ENCODE measurements around the gene TGFBR3.

Gene TGFBR3

GRCh38 chr1:91819038-91819788 lies 66.7 kb downstream of the TGFBR3 start:
- H3K4me3 ChIP-seq (ENCODE audit: low read length), result no peak overlapping the region

DNA sequence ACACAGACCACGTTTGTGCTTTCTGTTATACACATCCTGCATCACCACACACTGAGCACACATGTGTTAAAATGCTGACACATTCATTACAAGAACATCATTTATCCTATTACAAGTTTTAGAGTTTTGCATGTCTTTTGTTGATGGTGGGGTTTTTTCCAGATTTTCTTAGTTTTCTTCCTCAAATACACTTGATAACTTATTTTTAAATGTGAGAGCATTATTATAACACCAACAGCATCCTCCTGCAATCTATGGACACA lies 67.3 kb downstream of the TGFBR3 start:
- peaks cover 16% of the 10 kb centered on the region for H3K4me1 ChIP-seq (ENCODE audit: insufficient read depth, low read length)
- H3K9me3 ChIP-seq (ENCODE audit: low read length), result no peaks in the 10 kb centered on the region
- H3K36me3 ChIP-seq (ENCODE audit: insufficient read depth, low read length), result no peaks in the 10 kb centered on the region
- H3K27me3 ChIP-seq (ENCODE audit: insufficient read depth, low read length), result no peaks in the 10 kb centered on the region
- H3K4me3 ChIP-seq (ENCODE audit: low read length), result no peak overlapping the region
- H2AFZ ChIP-seq (ENCODE audit: low read depth, low read length), result no peak overlapping the region

More at GRCh38 chr1:91819038-91819788, 66.7 kb downstream of the TGFBR3 start:
- Histone ChIP-seq H3K36me3 (ENCODE audit: insufficient read depth, low read length) (no peaks in the 10 kb centered on the region), H3K9me3 (ENCODE audit: low read length) (no peaks in the 10 kb centered on the region), H2AFZ (ENCODE audit: low read depth, low read length) (no peak overlapping the region), H3K27me3 (ENCODE audit: insufficient read depth, low read length) (no peaks in the 10 kb centered on the region), H3K4me1 (ENCODE audit: insufficient read depth, low read length) (peaks cover 16% of the 10 kb centered on the region)

DNA sequence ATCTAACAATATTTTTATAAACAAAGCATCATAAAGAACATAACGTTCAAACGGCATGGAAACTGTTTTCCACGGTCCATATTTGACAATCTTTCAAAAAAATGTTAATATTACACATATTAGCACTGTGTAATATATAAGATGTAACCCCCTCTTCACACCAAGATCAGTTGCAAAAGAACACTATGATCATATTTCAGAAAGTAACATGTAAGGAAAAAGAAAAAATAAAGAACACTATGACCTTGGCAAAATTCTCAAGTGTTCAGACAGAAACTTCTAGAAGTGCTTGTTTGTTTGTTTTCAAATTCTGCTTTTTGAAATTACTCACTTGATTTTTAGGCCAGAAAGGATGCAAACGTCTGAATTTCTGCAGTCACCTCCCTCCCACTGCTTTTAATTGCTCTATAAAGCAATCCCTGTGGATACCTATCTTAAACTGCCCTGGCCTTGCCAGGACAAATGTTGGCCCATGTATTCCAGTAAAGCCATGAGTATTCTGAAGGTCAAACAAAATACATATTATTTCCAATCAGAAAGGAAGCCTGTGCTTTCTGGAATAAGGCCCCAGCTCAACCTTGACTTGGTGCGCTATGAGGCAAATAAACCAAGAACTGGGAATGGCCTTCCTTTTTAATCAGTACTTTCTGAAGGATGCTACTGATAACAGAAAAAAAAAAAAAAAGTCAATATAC lies 68.6 kb downstream of the TGFBR3 start:
- no peaks in the 10 kb centered on the region for H3K27me3 ChIP-seq (ENCODE audit: insufficient read depth, low read length)
- H3K4me1 ChIP-seq (ENCODE audit: insufficient read depth, low read length), result peaks cover 16% of the 10 kb centered on the region
- no peaks in the 10 kb centered on the region for H3K9me3 ChIP-seq (ENCODE audit: low read length)
- no peaks in the 10 kb centered on the region for H3K36me3 ChIP-seq (ENCODE audit: insufficient read depth, low read length)
- H3K4me3 ChIP-seq (ENCODE audit: low read length), result no peak overlapping the region
- no peak overlapping the region for H2AFZ ChIP-seq (ENCODE audit: low read depth, low read length)

DNA sequence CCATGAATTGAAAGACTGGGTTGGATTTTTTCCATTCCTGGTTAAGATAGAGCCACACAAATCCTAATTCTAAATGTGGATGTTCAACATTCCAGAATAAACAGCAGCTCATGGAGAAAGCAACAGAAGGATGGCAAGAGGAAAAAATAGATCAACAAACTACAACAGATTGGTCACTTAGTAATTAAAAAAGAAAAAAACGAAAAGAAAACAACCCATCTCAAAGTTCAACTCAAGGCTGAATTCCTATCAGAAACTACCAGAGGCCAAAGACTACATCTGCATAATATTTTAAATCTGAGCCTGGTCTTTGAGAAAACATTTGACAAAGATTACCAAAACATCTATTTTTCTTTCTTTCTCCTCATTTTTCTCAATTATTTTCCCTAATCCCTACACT lies 69.9 kb downstream of the TGFBR3 start:
- Histone ChIP-seq H2AFZ (ENCODE audit: low read depth, low read length) (no peak overlapping the region), H3K4me3 (ENCODE audit: low read length) (no peak overlapping the region), H3K36me3 (ENCODE audit: insufficient read depth, low read length) (no peaks in the 10 kb centered on the region), H3K4me1 (ENCODE audit: insufficient read depth, low read length) (peaks cover 16% of the 10 kb centered on the region), H3K9me3 (ENCODE audit: low read length) (no peaks in the 10 kb centered on the region), H3K27me3 (ENCODE audit: insufficient read depth, low read length) (no peaks in the 10 kb centered on the region)

- peaks cover 16% of the 10 kb centered on the region for H3K4me1 ChIP-seq (ENCODE audit: insufficient read depth, low read length)
- H2AFZ ChIP-seq (ENCODE audit: low read depth, low read length), result no peak overlapping the region
- H3K27me3 ChIP-seq (ENCODE audit: insufficient read depth, low read length), result no peaks in the 10 kb centered on the region
- no peaks in the 10 kb centered on the region for H3K9me3 ChIP-seq (ENCODE audit: low read length)
- no peaks in the 10 kb centered on the region for H3K36me3 ChIP-seq (ENCODE audit: insufficient read depth, low read length)
- H3K4me3 ChIP-seq (ENCODE audit: low read length), result no peak overlapping the region
These were observed 71.5 kb downstream of the TGFBR3 start for GRCh38 chr1:91814448-91814847.

GRCh38 chr1:91813813-91814212 lies 72.1 kb downstream of the TGFBR3 start:
- Histone ChIP-seq H3K27me3 (ENCODE audit: insufficient read depth, low read length) (no peaks in the 10 kb centered on the region), H3K9me3 (ENCODE audit: low read length) (no peaks in the 10 kb centered on the region), H2AFZ (ENCODE audit: low read depth, low read length) (no peak overlapping the region), H3K4me3 (ENCODE audit: low read length) (no peak overlapping the region), H3K36me3 (ENCODE audit: insufficient read depth, low read length) (no peaks in the 10 kb centered on the region), H3K4me1 (ENCODE audit: insufficient read depth, low read length) (peaks cover 16% of the 10 kb centered on the region)

DNA sequence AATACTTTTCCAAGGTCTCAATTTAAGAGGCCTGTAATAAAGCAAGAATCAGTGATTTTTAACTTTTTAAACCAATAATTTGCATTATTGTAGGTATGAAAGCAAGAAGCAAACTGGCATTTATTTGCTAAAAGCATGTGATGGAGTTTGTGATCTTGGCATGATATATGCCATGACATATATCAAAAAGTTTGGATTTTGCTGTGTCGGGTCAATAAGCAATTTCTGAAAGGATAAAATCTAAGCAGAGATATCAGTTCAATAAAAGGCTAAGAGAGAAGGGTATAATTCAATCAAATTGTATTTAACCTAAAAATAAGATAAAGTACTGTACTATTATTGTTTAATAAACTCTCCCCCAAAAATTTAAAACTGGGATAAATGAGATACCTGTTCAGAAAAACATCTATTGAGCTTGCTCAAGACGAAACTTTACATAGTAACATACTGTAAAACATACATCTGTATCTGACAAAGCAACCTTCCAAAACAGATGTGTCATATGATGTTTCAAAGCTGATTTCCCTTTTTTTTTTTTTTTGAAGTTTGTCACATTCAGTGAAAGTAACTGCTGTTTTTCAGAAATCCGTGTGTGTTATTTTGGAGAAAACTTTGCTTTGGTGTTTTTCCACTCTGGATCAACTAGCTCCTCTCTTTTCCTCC lies 74.5 kb downstream of the TGFBR3 start:
- no peaks in the 10 kb centered on the region for H3K36me3 ChIP-seq (ENCODE audit: insufficient read depth, low read length)

GRCh38 chr1:91809317-91809716 lies 76.6 kb downstream of the TGFBR3 start:
- Histone ChIP-seq H2AFZ (ENCODE audit: low read depth, low read length) (no peak overlapping the region), H3K4me1 (ENCODE audit: insufficient read depth, low read length) (no peaks in the 10 kb centered on the region), H3K36me3 (ENCODE audit: insufficient read depth, low read length) (no peaks in the 10 kb centered on the region), H3K4me3 (ENCODE audit: low read length) (no peak overlapping the region), H3K9me3 (ENCODE audit: low read length) (no peaks in the 10 kb centered on the region), H3K27me3 (ENCODE audit: insufficient read depth, low read length) (no peaks in the 10 kb centered on the region)

More for the DNA sequence above, 74.5 kb downstream of the TGFBR3 start:
- Histone ChIP-seq H3K4me1 (ENCODE audit: insufficient read depth, low read length) (no peaks in the 10 kb centered on the region), H2AFZ (ENCODE audit: low read depth, low read length) (no peak overlapping the region), H3K27me3 (ENCODE audit: insufficient read depth, low read length) (no peaks in the 10 kb centered on the region), H3K4me3 (ENCODE audit: low read length) (no peak overlapping the region), H3K9me3 (ENCODE audit: low read length) (no peaks in the 10 kb centered on the region)

DNA sequence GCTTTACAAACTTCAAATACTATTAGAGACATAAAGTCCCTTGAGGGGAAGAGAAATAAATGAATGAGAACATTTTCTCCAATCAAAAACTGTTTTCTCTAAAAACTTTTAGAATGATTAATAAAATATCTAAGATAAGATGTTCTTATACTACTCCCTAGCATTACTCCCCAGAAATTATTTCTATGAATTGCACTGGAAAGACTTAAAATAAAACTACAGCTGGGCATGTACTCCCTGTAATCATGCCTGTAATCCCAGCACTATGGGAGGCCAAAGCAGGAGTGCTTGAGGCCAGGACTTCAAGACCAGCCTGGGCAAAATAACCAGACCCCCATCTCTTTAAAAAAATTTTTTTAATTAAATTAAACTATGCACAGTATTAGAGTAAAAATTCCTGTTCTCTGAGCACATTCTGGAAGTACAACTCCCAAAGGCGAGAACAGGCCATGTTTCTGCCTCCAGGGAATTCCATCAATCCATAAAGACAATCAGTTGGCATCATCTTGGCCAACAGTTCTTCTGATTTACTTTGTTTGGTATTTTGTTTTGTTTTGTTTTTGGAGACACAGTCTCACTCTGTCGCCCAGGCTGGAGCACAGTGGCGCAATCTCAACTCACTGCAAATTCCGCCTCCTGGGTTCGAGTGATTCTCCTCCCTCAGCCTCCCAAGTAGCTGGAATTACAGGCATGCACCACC lies 77.9 kb downstream of the TGFBR3 start:
- Histone ChIP-seq H3K27me3 (ENCODE audit: insufficient read depth, low read length) (no peaks in the 10 kb centered on the region), H2AFZ (ENCODE audit: low read depth, low read length) (no peak overlapping the region), H3K4me1 (ENCODE audit: insufficient read depth, low read length) (no peaks in the 10 kb centered on the region), H3K36me3 (ENCODE audit: insufficient read depth, low read length) (no peaks in the 10 kb centered on the region), H3K9me3 (ENCODE audit: low read length) (no peaks in the 10 kb centered on the region), H3K4me3 (ENCODE audit: low read length) (no peak overlapping the region)

- H3K36me3 ChIP-seq (ENCODE audit: insufficient read depth, low read length), result no peaks in the 10 kb centered on the region
- no peaks in the 10 kb centered on the region for H3K27me3 ChIP-seq (ENCODE audit: insufficient read depth, low read length)
- no peaks in the 10 kb centered on the region for H3K9me3 ChIP-seq (ENCODE audit: low read length)
- no peak overlapping the region for H2AFZ ChIP-seq (ENCODE audit: low read depth, low read length)
- H3K4me1 ChIP-seq (ENCODE audit: insufficient read depth, low read length), result no peaks in the 10 kb centered on the region
- H3K4me3 ChIP-seq (ENCODE audit: low read length), result no peak overlapping the region
These were observed 78.9 kb downstream of the TGFBR3 start for GRCh38 chr1:91806769-91807700.

DNA sequence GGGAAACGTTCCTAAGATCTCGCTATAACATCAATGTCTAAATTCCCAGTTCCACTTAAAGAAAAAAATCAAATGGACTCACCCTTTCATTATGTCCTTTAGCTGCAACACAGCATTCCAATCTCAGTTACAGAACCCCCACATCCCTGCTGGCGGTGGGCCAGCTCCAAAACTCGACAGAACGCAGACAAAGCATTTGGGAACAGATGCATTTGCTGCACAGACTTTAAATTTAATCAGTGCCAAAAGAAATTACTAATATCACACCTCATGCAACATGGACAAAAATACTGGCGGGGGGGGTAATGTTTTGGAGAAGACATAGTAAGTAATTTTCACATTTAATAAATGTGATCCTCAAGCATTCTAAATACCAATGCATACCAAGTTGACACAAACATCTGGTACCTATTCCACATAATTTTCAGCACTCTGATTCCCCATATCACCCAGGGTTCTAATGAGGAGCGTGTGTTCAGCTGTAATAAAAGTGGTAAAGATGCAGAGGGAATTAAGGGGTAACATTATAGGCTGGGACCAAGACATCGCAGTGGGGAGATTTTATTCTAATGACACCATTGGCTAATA lies 79.7 kb downstream of the TGFBR3 start:
- H2AFZ ChIP-seq (ENCODE audit: low read depth, low read length), result no peak overlapping the region
- no peaks in the 10 kb centered on the region for H3K27me3 ChIP-seq (ENCODE audit: insufficient read depth, low read length)
- no peaks in the 10 kb centered on the region for H3K36me3 ChIP-seq (ENCODE audit: insufficient read depth, low read length)
- no peak overlapping the region for H3K4me3 ChIP-seq (ENCODE audit: low read length)
- no peaks in the 10 kb centered on the region for H3K4me1 ChIP-seq (ENCODE audit: insufficient read depth, low read length)
- H3K9me3 ChIP-seq (ENCODE audit: low read length), result no peaks in the 10 kb centered on the region

DNA sequence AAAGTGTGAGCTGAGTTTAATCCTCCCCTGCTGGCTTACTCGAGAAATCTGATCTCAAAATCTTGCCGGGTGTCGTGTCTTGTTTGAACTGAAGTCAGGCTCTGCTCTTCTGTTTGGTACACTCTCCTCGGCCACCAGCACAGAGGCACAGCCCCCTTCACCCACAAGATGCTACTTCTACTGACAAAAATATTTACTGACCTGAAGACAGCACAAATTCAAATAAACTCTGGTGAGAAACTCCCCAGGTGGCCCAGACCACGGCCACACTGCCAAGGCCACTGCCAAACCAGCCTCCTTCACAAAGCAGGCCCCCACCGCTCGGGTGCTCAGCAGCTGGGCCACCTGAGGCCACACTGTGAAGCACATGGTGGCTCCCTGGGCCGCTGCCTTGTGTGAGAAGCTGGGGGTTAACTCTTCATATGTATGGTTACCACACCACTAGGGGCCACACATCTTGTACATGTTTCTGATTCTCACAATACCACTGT lies 80.6 kb downstream of the TGFBR3 start:
- Histone ChIP-seq H3K36me3 (ENCODE audit: insufficient read depth, low read length) (no peaks in the 10 kb centered on the region), H3K4me3 (ENCODE audit: low read length) (no peak overlapping the region), H3K27me3 (ENCODE audit: insufficient read depth, low read length) (no peaks in the 10 kb centered on the region), H3K4me1 (ENCODE audit: insufficient read depth, low read length) (no peaks in the 10 kb centered on the region), H2AFZ (ENCODE audit: low read depth, low read length) (no peak overlapping the region), H3K9me3 (ENCODE audit: low read length) (no peaks in the 10 kb centered on the region)
